ENCODE measurements around the gene NT5DC3. TPM values are rescaled to one million over a fixed set of nuclear protein-coding genes. Genes with fewer than 3 reads are reported as not detected.

Gene NT5DC3
- polyA plus RNA-seq, 2 of the 4 experiments (the other 2 are of a cell fraction) = 5.2 to 5.6 TPM

GRCh38 chr12:103780992-103781391, 60.0 kb downstream of the NT5DC3 start:
- H3K4me1 ChIP-seq = peaks cover 20% of the 10 kb centered on the region
- WGBS (ENCODE audit: missing lambda C conversion rate) = 96% methylated on average over 3 of the region's 3 CpGs
- H3K4me2 ChIP-seq = no peak overlapping the region
- H3K27ac ChIP-seq = peak overlapping the region in 1 of 2 experiments; percentile 23; a peak in 1 of 6 replicates
- POLR2A ChIA-PET = no interaction called here
- no peaks in the 10 kb centered on the region for H3K9me3 ChIP-seq
- ATAC-seq (no peak), DNase-seq (ENCODE audit: low read depth in 1 of 2, low spot score in 1 of 2) (no peak), FAIRE-seq (no peak)
- TF ChIP-seq HDAC2 (IDR thresholded peaks at IDR 0.05) = no peak
- no peak for TF ChIP-seq FOSB (CRISPR knock-in tag; IDR thresholded peaks at IDR 0.05)
- no peak for TF ChIP-seq HOXA7 (CRISPR knock-in tag; IDR thresholded peaks at IDR 0.05)
- TF ChIP-seq USF2 (IDR thresholded peaks at IDR 0.05) = no peak
- TF ChIP-seq SREBF2 (IDR thresholded peaks at IDR 0.05) = no peak
- TF ChIP-seq ATOH8 (CRISPR knock-in tag; IDR thresholded peaks at IDR 0.05; ENCODE audit: low read depth) = no peak
- no peak for TF ChIP-seq RAD21 (conservative IDR thresholded peaks at IDR 0.05 in 1 of 2, IDR thresholded peaks at IDR 0.05 in 1 of 2)
- TF ChIP-seq ZNF302 (CRISPR knock-in tag; IDR thresholded peaks at IDR 0.05) = no peak
- no peak for TF ChIP-seq CTCF (IDR thresholded peaks at IDR 0.05)
- TF ChIP-seq POLR2AphosphoS2 (conservative IDR thresholded peaks at IDR 0.05; ENCODE audit: low read length) = no peak
- TF ChIP-seq, protein P1, sequence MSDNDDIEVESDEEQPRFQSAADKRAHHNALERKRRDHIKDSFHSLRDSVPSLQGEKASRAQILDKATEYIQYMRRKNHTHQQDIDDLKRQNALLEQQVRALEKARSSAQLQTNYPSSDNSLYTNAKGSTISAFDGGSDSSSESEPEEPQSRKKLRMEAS (IDR thresholded peaks at IDR 0.05) = no peak
- no peak for TF ChIP-seq RCOR1 (IDR thresholded peaks at IDR 0.05; ENCODE audit: low read depth, low read length)
- TF ChIP-seq CEBPB (IDR thresholded peaks at IDR 0.05) = no peak
- no peak for TF ChIP-seq BHLHE40 (IDR thresholded peaks at IDR 0.05; ENCODE audit: low read depth, low read length)
- TF ChIP-seq EP300 (IDR thresholded peaks at IDR 0.05) = no peak
- TF ChIP-seq, protein P2, sequence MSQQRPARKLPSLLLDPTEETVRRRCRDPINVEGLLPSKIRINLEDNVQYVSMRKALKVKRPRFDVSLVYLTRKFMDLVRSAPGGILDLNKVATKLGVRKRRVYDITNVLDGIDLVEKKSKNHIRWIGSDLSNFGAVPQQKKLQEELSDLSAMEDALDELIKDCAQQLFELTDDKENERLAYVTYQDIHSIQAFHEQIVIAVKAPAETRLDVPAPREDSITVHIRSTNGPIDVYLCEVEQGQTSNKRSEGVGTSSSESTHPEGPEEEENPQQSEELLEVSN (IDR thresholded peaks at IDR 0.05; ENCODE audit: borderline replicate concordance, low read depth) = no peak
- H3K4me3 ChIP-seq = no peak overlapping the region
- CTCF ChIA-PET = interaction anchor here (1.8 to 4.4 kb wide), 3 partner anchors 11 to 90 kb away, joined by 3 to 36 read pairs (median 9); no protein-coding TSS in a partner anchor

- H3K4me3 ChIP-seq = no peak overlapping the region
- no peaks in the 10 kb centered on the region for H3K9me3 ChIP-seq
- FAIRE-seq = no peak
- 0 out of 3 replicates have a peak overlapping the region, but pooled peaks have one; percentile 0 for H3K4me2 ChIP-seq
- TF ChIP-seq PHF8 (IDR thresholded peaks at IDR 0.05; ENCODE audit: borderline replicate concordance, low read depth) = no peak
- TF ChIP-seq NFE2L2 (conservative IDR thresholded peaks at IDR 0.05; ENCODE audit: low read length) = 0 out of 2 replicates have a peak, but pooled peaks have one; percentile 9
- no peak for TF ChIP-seq RAD21 (conservative IDR thresholded peaks at IDR 0.05 in 1 of 2, IDR thresholded peaks at IDR 0.05 in 1 of 2)
- WGBS (ENCODE audit: missing lambda C conversion rate) = 93% methylated on average over 4 of the region's 4 CpGs
- CTCF ChIA-PET = interaction anchor here (1.0 to 4.4 kb wide), 2 partner anchors 10 to 89 kb away, joined by 4 to 36 read pairs; no protein-coding TSS in a partner anchor
- ATAC-seq = peak in 1 of 2 experiments; percentile 20; a peak in 1 of 6 replicates
- no peak for DNase-seq (ENCODE audit: low read depth in 1 of 2, low spot score in 1 of 2)
- POLR2A ChIA-PET = interaction anchor here (1.5 kb wide), 1 partner anchor 61 kb away, joined by 11 read pairs; the partner anchor contains the start of gene NT5DC3
- H3K27ac ChIP-seq = peak overlapping the region; percentile 37 to 68; a peak in 3 of 6 replicates
- peaks cover 11% of the 10 kb centered on the region for H3K4me1 ChIP-seq
These were observed 61.0 kb downstream of the NT5DC3 start for GRCh38 chr12:103780093-103780440.
